Activated T-helper 2 cell treated with anti-CD3 and anti-CD28 coated beads, Interferon-gamma antibody, Interleukin-2, Interleukin-4, amounts not matched to agents 10 μg/mL and 5 μg/mL and 100 μg/mL, durations not matched to agents 14 hours and 24 hours and 36 hours (primary cell): ENCODE measurements around the gene HIP1R. TPM values are rescaled to one million over a fixed set of nuclear protein-coding genes. Genes with fewer than 3 reads are reported as not detected.
"Not testable (repeated sequence)": the region's sequence is repeated elsewhere in the genome, so short reads cannot be mapped to it uniquely, and the experiment has no call there.

Experiments
- DNase-seq: peaks from one replicate; pipeline ENCODE4 v3.0.0; 2021; ENCODE audit warnings: low spot score
- H3K27ac Mint-ChIP-seq: one replicate; pipeline ENCODE4 v1.8.0; 2021; ENCODE audit warnings: mixed read lengths
- H3K27me3 Mint-ChIP-seq: one replicate; pipeline ENCODE4 v1.8.0; 2021; ENCODE audit warnings: low read depth, mixed read lengths
- H3K36me3 Mint-ChIP-seq: one replicate; pipeline ENCODE4 v1.8.0; 2021; ENCODE audit warnings: low read depth, mixed read lengths
- H3K4me1 Mint-ChIP-seq: one replicate; pipeline ENCODE4 v1.8.0; 2021; ENCODE audit warnings: low read depth, mixed read lengths
- H3K4me3 Mint-ChIP-seq: one replicate; pipeline ENCODE4 v1.8.0; 2021; ENCODE audit warnings: low read depth, mild to moderate bottlenecking, moderate library complexity, mixed read lengths
- H3K9me3 Mint-ChIP-seq: one replicate; pipeline ENCODE4 v1.8.0; 2021; ENCODE audit warnings: mixed read lengths
- intact Hi-C: fragments of 100-400 bp; cut with micrococcal nuclease; formaldehyde crosslinking; loops from one replicate; pipeline ENCODE4 v1.15.1; 2023
- total RNA-seq: library from RNA; stranded (reverse); gene quantifications from 2 replicates; pipeline ENCODE4 v1.2.3, GENCODE V29; 2022

HIP1R gene
- total RNA-seq, 1 donor from 2014 or later, result 28.8 TPM

- Mint-ChIP-seq H3K9me3 (no peaks in the 10 kb centered on the region), H3K27ac (no peak overlapping the region), H3K4me3 (no peak overlapping the region), H3K4me1 (peaks cover 52% of the 10 kb centered on the region), H3K36me3 (peaks cover 42% of the 10 kb centered on the region), H3K27me3 (peaks cover 20% of the 10 kb centered on the region)
- intact Hi-C loops, result loop anchor here (1.0 kb wide), 1 partner anchor 25 kb away; no protein-coding TSS in a partner anchor
- DNase-seq, result no peak
These were observed 37.6 kb downstream of the HIP1R start for GRCh38 chr12:122872815-122873361.

DNA sequence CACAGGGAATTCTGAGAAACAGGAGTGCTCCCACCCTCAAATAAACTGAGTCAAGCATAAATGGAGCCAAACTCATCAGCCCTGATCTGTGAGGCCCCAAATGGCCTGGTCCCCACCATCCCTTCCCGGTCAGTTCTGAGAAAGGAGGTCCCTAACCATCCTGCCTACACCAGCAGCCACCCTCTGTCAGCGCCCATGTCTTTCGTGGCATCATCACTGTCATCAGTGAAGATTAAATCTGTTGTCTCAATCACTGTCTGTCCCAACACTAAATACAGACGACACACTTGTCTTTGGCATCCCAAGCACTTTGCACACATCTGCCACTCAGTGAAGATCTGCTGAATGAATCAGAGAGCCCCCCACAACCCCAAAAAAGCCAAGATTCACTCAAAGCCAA, 38.3 kb downstream of the HIP1R start:
- no peaks in the 10 kb centered on the region for H3K9me3 Mint-ChIP-seq
- peaks cover 54% of the 10 kb centered on the region for H3K4me1 Mint-ChIP-seq
- H3K36me3 Mint-ChIP-seq, result peaks cover 42% of the 10 kb centered on the region
- no peak overlapping the region for H3K4me3 Mint-ChIP-seq
- H3K27me3 Mint-ChIP-seq, result peaks cover 22% of the 10 kb centered on the region
- intact Hi-C loops, result no loop called here
- no peak for DNase-seq
- no peak overlapping the region for H3K27ac Mint-ChIP-seq

DNA sequence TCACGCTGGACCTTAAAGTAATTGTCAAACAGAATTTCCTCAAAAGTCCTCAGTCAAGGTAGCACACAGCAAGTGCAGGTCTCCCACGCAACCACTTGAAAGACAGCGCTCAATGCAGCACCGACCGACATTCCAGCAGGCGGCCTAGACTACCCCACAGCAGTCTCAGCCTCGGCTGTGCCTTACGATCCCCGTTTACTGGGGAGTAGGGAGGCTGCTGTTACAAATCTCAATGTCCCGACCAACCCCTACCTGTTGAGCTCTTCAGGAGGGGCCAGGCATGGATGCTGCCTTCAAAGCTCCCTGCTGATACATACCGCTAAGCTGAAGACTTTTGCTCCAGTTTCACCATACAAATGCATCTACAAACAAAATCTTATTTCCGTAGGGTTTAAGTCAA, 38.8 kb downstream of the HIP1R start:
- intact Hi-C loops, result no loop called here
- Mint-ChIP-seq H3K4me1 (peaks cover 52% of the 10 kb centered on the region), H3K9me3 (no peaks in the 10 kb centered on the region), H3K4me3 (no peak overlapping the region), H3K27me3 (peaks cover 21% of the 10 kb centered on the region), H3K27ac (no peak overlapping the region), H3K36me3 (peaks cover 40% of the 10 kb centered on the region)
- DNase-seq, result no peak

DNA sequence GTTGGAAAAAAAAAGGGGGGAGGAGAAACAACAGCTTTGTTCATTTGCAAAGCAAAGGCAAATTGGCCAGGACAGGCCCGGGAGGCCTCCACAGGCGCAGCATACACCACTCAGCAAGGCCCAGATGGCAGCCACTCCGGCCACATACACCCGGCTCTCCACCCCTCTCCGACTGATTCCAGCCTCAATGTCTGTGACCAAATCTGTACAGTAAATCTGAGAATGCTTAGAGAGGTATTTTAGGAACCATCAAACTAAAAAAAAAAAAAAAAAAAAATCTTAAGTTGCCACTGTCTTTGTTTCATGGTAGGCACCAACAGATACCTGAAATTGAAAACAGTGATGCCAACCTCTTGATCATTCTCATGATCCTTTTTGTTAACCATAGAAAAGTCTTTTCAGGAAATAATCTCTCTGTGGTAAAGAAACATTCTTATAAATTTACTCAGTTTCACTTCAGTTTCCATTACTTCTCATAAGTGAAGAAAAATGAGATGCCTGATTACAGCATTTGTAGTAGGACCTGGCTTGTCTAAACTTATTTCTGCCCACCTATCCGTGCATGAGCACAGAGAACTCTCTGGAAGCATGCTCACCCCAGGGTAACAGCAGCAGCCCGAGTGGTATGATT, 40.4 kb downstream of the HIP1R start:
- Mint-ChIP-seq H3K27me3 (peaks cover 35% of the 10 kb centered on the region), H3K27ac (no peak overlapping the region), H3K4me3 (no peak overlapping the region), H3K9me3 (no peaks in the 10 kb centered on the region), H3K36me3 (peaks cover 28% of the 10 kb centered on the region), H3K4me1 (peaks cover 55% of the 10 kb centered on the region)
- DNase-seq, result no peak
- intact Hi-C loops, result loop anchor here (1.0 to 5.0 kb wide), 3 partner anchors 12 to 362 kb away; no protein-coding TSS in a partner anchor

- Mint-ChIP-seq H3K27me3 (peaks cover 41% of the 10 kb centered on the region), H3K4me1 (peaks cover 51% of the 10 kb centered on the region), H3K36me3 (peaks cover 31% of the 10 kb centered on the region)
- not testable (repeated sequence) for H3K27ac Mint-ChIP-seq, H3K4me3 Mint-ChIP-seq, H3K9me3 Mint-ChIP-seq, DNase-seq
- intact Hi-C loops, result loop anchor here (1.0 to 5.0 kb wide), 3 partner anchors 11 to 361 kb away; no protein-coding TSS in a partner anchor
These were observed 41.0 kb downstream of the HIP1R start for GRCh38 chr12:122876281-122876680.

- H3K27me3 Mint-ChIP-seq, result peaks cover 43% of the 10 kb centered on the region
- no peaks in the 10 kb centered on the region for H3K9me3 Mint-ChIP-seq
- H3K4me3 Mint-ChIP-seq, result no peak overlapping the region
- no peak for DNase-seq
- no peak overlapping the region for H3K27ac Mint-ChIP-seq
- intact Hi-C loops, result loop anchor here (1.0 to 5.0 kb wide), 3 partner anchors 11 to 361 kb away; no protein-coding TSS in a partner anchor
- peaks cover 31% of the 10 kb centered on the region for H3K36me3 Mint-ChIP-seq
- H3K4me1 Mint-ChIP-seq, result peaks cover 48% of the 10 kb centered on the region
These were observed 41.5 kb downstream of the HIP1R start for GRCh38 chr12:122876731-122877130.

GRCh38 chr12:122878780-122879612, 43.7 kb downstream of the HIP1R start:
- no peak for DNase-seq
- Mint-ChIP-seq H3K4me3 (no peak overlapping the region), H3K27me3 (peaks cover 50% of the 10 kb centered on the region), H3K36me3 (peaks cover 27% of the 10 kb centered on the region), H3K4me1 (peaks cover 34% of the 10 kb centered on the region), H3K27ac (no peak overlapping the region), H3K9me3 (no peaks in the 10 kb centered on the region)
- intact Hi-C loops, result loop anchor here (5.0 kb wide), 1 partner anchor 358 kb away; no protein-coding TSS in a partner anchor

GRCh38 chr12:122880155-122880667, 45.0 kb downstream of the HIP1R start:
- Mint-ChIP-seq H3K4me1 (peaks cover 29% of the 10 kb centered on the region), H3K27me3 (peaks cover 54% of the 10 kb centered on the region), H3K4me3 (no peak overlapping the region), H3K36me3 (peaks cover 24% of the 10 kb centered on the region), H3K27ac (no peak overlapping the region), H3K9me3 (no peaks in the 10 kb centered on the region)
- intact Hi-C loops, result no loop called here
- DNase-seq, result no peak

DNA sequence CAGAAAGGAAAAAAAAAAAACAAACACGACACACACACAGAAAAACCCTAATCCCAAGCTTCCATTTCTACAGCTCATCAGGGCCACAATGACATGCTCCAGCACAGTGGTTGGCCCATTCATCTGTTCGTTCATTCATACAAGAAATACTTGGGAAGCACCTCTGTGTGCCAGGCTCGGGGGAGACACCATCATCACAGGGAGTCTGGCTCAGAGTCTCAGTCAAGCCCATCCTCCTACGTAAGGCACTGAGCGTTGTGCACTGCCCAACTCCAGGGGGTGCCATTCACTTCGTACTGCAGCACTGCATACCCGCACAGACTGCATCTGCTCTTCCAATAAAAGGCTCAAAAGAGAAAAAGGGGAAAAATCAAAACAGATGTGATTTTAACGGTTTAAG, 45.4 kb downstream of the HIP1R start:
- DNase-seq, result no peak
- intact Hi-C loops, result no loop called here
- Mint-ChIP-seq H3K4me3 (no peak overlapping the region), H3K27ac (no peak overlapping the region), H3K27me3 (peaks cover 54% of the 10 kb centered on the region), H3K36me3 (peaks cover 24% of the 10 kb centered on the region), H3K9me3 (no peaks in the 10 kb centered on the region), H3K4me1 (peaks cover 24% of the 10 kb centered on the region)

- Mint-ChIP-seq H3K36me3 (peaks cover 20% of the 10 kb centered on the region), H3K4me3 (no peak overlapping the region), H3K27ac (no peak overlapping the region), H3K27me3 (peaks cover 50% of the 10 kb centered on the region), H3K9me3 (no peaks in the 10 kb centered on the region), H3K4me1 (peaks cover 26% of the 10 kb centered on the region)
- DNase-seq, result no peak
- intact Hi-C loops, result no loop called here
These were observed 47.8 kb downstream of the HIP1R start for GRCh38 chr12:122882908-122883558.

GRCh38 chr12:122884091-122884826, 49.0 kb downstream of the HIP1R start:
- intact Hi-C loops, result no loop called here
- H3K27ac Mint-ChIP-seq, result no peak overlapping the region

GRCh38 chr12:122884860-122885259, 49.6 kb downstream of the HIP1R start:
- intact Hi-C loops, result no loop called here
- H3K27ac Mint-ChIP-seq, result no peak overlapping the region
- peaks cover 18% of the 10 kb centered on the region for H3K36me3 Mint-ChIP-seq
- H3K9me3 Mint-ChIP-seq, result no peaks in the 10 kb centered on the region
- peaks cover 38% of the 10 kb centered on the region for H3K4me1 Mint-ChIP-seq
- H3K4me3 Mint-ChIP-seq, result no peak overlapping the region
- peaks cover 41% of the 10 kb centered on the region for H3K27me3 Mint-ChIP-seq
- DNase-seq, result no peak

More at GRCh38 chr12:122884091-122884826, 49.0 kb downstream of the HIP1R start:
- peaks cover 46% of the 10 kb centered on the region for H3K27me3 Mint-ChIP-seq
- DNase-seq, result no peak
- peaks cover 36% of the 10 kb centered on the region for H3K4me1 Mint-ChIP-seq
- H3K9me3 Mint-ChIP-seq, result no peaks in the 10 kb centered on the region
- peaks cover 18% of the 10 kb centered on the region for H3K36me3 Mint-ChIP-seq
- H3K4me3 Mint-ChIP-seq, result no peak overlapping the region
